PFSK-1 (cell line): ENCODE measurements around the gene SEMG2.

ENCODE experiments used
- FOXP2 ChIP-seq: optimal IDR thresholded peaks from 2 replicates; pipeline ENCODE3; 2011; ENCODE audit warnings: borderline replicate concordance, control low read depth, inconsistent platforms; ENCODE audit not compliant: insufficient read depth; ENCODE audit errors: extremely low read length, extremely low read depth
- POLR2AphosphoS5 ChIP-seq: IDR thresholded peaks from 2 replicates; pipeline ENCODE4 v1.6.1; 2012; ENCODE audit warnings: low read depth, mild to moderate bottlenecking, control low read depth, low read length, moderate library complexity
- SIN3A ChIP-seq: IDR thresholded peaks from 2 replicates; pipeline ENCODE4 v1.6.1; 2012; ENCODE audit warnings: mild to moderate bottlenecking, low read length, moderate library complexity, borderline replicate concordance; ENCODE audit not compliant: insufficient read depth
- TAF1 ChIP-seq: IDR thresholded peaks from 2 replicates; pipeline ENCODE4 v1.6.1; 2012; ENCODE audit warnings: low read length, control low read depth, borderline replicate concordance; ENCODE audit not compliant: insufficient read depth

GRCh38 chr20:45248609-45249008 is 27.4 kb downstream of the SEMG2 start:
- no peak for TF ChIP-seq TAF1
- TF ChIP-seq FOXP2: no peak
- TF ChIP-seq POLR2AphosphoS5: no peak
- no peak for TF ChIP-seq SIN3A
